SKM-1 treated with dmso at 0.1 percent for 144 hours (cell line): ENCODE results near the gene U2AF2.

Experiments used
- DNase-seq: peaks from one replicate; lab custom pipeline; 2025; ENCODE audit not compliant: unreplicated experiment; lab: John Stamatoyannopoulos, UW

Gene U2AF2

GRCh38 chr19:55642153-55643002, 12.5 kb upstream of the U2AF2 start:
- DNase-seq, result no peak

GRCh38 chr19:55643003-55643886, 11.6 kb upstream of the U2AF2 start, which contains the start of gene ZNF581:
ZNF581 (plus strand) TSS chr19:55643649; CDS start chr19:55644572, 923 bp downstream.
- peak; percentile 20 for DNase-seq

- no peak for DNase-seq
Observed at GRCh38 chr19:55643887-55644176, 11.0 kb upstream of the U2AF2 start.

GRCh38 chr19:55644191-55644833, 10.5 kb upstream of the U2AF2 start:
- DNase-seq, result no peak

GRCh38 chr19:55644842-55645511, 9.9 kb upstream of the U2AF2 start:
- DNase-seq, result no peak

- no peak for DNase-seq
Observed at GRCh38 chr19:55645512-55645881, 9.3 kb upstream of the U2AF2 start.

- no peak for DNase-seq
Observed at GRCh38 chr19:55646889-55647731, 7.7 kb upstream of the U2AF2 start.

GRCh38 chr19:55647732-55648584, 6.9 kb upstream of the U2AF2 start, which contains the start of gene CCDC106:
CCDC106 (plus strand) TSS chr19:55648212; CDS start chr19:55649047, 835 bp downstream.
- DNase-seq, result no peak

GRCh38 chr19:55648585-55649267, 6.1 kb upstream of the U2AF2 start:
- no peak for DNase-seq

- no peak for DNase-seq
Observed at GRCh38 chr19:55649268-55650125, 5.3 kb upstream of the U2AF2 start.

- no peak for DNase-seq
Observed at GRCh38 chr19:55650126-55650557, 4.7 kb upstream of the U2AF2 start.

- DNase-seq, result no peak
Observed at GRCh38 chr19:55650602-55651230, 4.1 kb upstream of the U2AF2 start.

GRCh38 chr19:55651236-55651635, 3.6 kb upstream of the U2AF2 start:
- DNase-seq, result no peak

GRCh38 chr19:55652311-55653128, 2.3 kb upstream of the U2AF2 start:
- DNase-seq, result no peak

GRCh38 chr19:55653651-55654322, 1.0 kb upstream of the U2AF2 start:
- DNase-seq, result peak; percentile 77
